HG03460 (cell line): ENCODE results near the gene CNOT2.
"Not testable (repeated sequence)": the region's sequence is repeated elsewhere in the genome, so short reads cannot be mapped to it uniquely, and the experiment has no call there.

ENCODE experiments used
- ATAC-seq: cut with Tn5 transposase; IDR thresholded peaks from one replicate; pipeline ENCODE4 v1.9.1; 2021; ENCODE audit not compliant: unreplicated experiment

The CNOT2 gene

DNA sequence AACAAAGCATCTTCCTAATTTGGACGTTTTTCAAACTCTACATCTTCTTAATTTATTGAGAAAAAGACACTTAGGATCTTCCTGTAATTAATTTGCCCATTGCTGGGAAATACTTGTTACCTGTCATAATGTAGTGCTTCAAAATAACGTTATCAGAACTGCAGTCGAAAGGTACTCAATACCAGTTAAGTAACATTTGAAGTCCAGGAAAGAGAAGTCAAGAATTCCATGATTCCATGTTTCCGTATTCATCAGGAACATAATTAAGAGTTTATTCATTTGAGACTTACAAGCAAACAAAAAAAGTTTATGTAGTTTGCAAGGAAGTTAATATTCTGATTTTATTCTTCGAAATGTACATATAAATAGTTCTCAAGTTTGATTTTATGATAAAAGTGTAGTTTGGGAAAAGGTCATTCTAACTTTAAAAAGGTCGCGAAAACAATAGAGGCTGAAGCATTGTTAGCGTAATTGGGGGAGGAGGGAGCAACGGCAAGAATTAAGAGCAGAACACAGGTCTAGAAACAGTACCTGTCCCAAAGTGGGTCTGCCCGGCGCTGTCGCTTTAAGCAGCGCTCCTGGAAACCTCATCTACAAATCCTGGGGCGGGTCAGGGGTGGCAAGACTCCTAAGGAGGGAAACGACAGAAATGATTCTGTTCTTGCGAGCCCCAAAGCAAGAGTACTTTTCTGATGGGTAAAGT, 121.6 kb downstream of the CNOT2 start:
- no peak for ATAC-seq

DNA sequence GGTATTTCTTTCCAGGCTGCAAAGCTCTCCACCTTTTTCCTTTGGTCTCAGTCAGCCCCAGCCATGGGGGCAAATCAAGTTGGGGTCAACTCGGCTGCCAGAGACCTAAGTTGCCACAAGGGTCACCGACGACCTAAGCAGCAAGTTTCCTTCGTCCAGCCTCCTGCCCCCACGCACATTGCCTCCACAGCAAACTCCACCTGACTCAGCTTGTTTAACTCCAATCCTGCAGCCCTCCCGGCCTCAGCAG, 122.1 kb downstream of the CNOT2 start:
- ATAC-seq, result no peak

DNA sequence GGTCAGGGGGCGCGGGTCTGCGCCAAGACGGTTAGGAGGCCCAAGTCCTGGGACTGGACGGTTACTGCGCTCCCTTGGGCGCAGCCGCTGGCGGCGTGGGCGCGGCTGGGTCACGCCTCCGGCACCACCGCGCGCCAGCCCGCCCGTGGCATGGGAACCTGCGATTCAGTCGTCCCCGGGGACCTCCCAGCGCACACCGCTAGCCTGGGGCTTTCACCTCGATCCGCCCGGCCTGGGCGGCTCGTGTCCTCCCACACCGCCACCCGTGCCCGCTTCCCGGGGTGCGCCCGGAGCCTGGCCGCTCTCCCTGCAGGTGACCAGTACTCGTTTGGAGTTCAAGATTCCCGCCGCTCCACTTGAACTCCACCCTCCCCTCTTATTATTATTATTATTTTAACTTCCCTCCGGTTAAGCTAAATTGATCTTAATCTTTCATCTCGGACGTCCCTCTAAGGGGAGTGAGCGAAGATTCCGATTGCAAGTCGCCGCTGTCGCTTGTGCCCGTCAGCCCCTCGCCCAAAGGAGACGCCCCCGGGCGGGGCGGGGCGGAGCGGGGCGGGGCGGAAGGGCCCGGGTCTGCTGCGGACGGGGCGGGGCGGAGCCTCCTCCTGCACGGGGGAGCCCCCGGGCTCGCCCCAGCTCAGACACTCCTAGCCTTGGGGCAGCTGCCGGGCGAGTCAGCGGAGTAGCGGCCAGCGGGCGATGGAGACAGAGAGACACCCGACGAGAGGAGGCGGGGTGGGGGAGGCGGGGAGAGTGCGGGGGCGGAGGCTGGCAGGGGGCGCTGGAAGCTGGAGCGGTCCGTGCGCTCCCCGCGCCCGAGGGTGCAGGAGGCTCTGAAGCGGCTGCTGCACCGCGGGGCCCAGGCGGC, 122.7 kb downstream of the CNOT2 start, which contains the start of gene KCNMB4:
Gene KCNMB4, plus strand, starts transcription at position 643 of the 871 bp plus-strand sequence. CDS start 445 bp downstream, outside the sequence.
- peak; percentile 87 for ATAC-seq

DNA sequence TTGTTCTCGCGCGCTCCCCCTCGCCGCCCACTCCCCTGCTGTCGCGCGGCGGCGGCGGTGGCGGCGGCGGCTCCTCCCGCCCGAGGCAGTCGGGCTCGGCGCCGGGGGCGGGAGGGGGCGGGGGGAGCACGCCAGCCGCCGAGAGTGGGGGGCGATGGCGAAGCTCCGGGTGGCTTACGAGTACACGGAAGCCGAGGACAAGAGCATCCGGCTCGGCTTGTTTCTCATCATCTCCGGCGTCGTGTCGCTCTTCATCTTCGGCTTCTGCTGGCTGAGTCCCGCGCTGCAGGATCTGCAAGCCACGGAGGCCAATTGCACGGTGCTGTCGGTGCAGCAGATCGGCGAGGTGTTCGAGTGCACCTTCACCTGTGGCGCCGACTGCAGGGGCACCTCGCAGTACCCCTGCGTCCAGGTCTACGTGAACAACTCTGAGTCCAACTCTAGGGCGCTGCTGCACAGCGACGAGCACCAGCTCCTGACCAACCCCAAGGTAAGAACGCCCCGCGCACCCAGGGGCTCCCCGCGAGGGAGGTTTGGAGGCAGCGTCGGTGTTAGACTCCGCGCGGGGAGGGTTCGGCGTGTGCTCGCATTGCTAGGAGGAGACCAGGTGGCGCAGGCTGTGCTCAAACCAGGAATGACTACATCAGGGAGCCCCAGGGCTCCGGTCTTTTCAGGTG, 123.5 kb downstream of the CNOT2 start:
- ATAC-seq, result peak; percentile 41

DNA sequence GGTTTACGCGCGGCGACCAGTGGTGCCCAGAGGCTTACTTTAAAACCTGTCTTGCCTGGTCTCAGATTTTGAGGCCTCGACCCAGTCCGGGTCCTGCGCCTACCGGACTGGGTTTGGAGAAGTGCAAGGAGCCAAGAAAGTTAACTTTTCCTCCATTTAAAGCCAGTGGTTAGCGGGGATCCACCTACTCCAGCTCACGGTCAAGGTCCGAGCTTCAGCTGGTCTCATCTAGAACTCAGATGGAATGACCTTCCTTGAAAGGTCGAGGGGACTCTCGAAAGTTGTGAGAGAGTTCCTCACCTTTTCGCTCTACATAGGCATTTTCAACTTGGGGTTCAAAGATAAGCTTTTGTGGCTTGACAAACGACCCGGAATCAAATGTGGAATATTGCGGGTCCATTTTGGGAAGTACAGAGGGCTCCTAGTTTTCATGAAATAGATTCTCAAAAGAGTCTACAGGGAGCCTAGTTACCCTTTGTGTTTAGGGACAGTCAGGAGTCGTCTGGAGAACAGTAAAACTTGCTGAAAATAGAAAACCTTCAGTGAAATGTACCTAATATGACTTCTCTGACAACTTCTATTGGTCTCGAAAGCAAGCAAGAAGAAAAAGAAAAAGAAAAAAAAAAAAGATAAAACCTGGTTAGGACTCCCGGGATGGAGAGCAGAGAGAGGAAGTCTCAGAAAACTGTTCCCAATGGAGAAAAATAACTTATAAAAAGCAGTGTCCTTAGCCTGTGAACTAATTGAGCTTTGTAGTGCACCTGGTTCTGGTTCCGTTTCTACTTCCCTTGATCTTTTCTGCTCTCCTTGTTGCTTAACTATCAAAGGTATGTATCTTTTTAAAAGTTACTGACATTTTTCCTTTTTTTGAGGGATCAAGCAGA, 124.3 kb downstream of the CNOT2 start:
- no peak for ATAC-seq

DNA sequence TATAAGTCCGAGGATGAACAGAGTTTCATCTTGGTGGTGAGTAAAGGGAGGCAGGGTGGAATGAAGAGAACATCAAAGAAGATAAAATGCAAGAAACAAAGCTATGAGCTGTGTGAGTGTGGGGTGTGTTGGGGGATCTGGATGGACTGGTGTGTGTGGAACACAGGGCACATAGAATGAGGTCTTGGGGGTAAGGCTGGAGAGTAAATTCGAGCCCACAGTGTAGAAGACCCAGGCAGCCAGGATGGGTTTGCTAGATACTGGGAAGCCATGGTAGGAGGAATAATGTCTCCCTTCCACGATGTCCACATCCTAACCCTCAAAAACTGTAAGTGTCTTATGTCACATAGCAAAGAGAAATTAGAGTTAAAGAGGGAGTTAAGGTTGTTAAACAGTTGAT, 129.6 kb downstream of the CNOT2 start:
- ATAC-seq, result no peak

DNA sequence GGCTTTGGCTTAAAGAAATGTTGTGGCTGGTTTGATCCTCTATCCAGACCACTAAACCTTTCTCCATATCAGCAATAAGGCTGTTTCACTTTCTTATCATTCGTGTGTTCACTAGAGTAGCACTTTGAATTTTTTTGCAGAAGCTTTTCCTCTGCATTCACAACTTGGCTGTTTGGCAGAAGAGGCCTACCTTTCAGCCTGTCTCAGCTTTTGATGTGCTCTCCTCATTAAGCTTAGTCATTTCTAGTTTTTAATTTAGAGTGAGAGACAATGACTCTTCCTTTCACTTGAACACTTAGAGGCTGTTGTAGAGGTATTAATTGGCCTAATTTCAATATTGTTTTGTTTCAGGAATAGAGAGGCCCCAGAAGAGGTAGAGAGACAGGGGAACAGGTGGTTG, 136.6 kb downstream of the CNOT2 start:
- ATAC-seq, result no peak

DNA sequence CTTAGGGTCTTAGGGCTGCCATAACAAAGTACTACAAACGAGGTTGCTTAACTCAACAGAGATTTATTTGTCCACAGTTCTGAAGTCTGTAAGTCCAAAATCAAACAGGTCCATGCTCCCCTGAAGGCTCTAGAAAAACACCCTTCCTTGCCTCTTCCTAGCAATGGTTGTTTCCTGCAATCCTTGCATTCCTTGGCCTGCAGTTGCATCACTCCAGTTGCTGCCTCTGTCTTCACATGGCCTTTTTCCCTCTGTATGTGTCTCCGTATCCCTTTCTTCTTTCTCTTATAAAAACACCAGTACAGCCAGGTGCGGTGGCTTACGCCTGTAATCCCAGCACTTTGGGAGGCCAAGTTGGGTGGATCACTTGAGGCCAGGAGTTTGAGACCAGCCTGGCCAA, 140.3 kb downstream of the CNOT2 start:
- no peak for ATAC-seq

DNA sequence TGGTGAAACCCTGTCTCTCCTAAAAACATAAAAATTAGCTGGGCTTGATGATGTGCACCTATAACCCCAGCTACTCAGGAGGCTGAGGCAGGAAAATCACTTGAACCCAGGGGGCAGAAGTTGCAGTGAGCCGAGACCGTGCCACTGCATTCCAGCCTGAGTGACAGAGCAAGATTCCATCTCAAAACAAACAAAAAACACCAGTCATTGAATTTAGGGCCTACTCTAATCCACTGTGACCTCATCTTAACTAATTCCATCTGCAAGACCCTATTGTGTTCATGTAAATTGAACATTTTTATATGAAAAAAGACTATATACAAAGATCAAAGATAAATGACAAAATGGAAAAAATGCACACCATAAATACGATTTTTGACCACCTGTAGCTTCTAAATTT, 140.7 kb downstream of the CNOT2 start:
- ATAC-seq, result no peak

DNA sequence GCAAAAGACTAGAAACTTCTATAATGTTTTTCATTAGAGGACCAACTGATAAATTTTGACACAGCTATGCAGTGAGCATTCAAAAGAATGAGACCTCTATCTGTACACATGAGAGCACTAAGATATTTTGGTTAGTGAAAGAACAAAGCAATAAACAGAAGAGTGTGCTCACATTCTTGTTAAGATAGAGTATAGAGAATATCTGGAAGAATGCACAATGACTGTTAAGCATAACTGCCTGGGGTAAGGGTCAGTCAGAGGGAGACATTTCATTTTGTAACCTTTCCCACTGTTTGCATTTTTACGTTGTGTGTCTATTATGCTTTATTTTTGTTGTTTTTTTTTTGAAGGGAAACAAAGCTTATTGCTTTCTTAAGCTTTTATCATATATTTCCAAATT, 143.5 kb downstream of the CNOT2 start:
- ATAC-seq, result no peak

DNA sequence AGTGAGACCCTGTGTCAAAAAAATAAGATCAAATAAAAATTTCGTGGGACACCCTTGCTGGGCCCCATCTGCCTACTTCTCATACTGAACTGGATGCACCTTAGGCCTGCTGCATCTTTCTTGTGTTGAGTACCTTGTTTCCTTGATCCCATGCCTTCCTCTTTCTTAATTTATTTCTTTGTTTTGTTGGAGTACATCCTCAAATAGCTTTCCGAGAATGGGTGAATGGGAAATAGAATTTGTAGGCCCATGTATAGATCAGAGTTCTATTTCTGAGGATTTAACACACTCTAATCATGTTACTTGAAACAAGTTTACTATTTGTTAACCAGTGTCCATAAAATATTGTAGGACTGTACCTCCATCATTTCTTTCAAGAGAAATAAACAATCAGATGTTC, 146.4 kb downstream of the CNOT2 start:
- no peak for ATAC-seq

DNA sequence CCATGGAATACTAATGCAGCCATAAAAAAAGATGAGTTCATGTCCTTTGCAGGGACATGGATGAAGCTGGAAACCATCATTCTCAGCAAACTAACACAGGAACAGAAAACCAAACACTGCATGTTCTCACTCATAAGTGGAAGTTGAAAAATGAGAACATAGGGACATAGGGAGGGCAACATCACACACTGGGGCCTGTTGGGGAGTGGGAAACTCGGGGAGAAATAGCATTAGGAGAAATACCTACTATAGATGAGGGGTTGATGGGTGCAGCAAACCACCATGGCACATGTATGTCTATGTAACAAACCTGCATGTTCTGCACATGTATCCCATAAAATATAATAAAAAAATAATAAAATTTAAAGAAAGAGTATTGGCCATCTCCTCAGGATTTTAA, 149.4 kb downstream of the CNOT2 start:
- ATAC-seq, result not testable (repeated sequence)

DNA sequence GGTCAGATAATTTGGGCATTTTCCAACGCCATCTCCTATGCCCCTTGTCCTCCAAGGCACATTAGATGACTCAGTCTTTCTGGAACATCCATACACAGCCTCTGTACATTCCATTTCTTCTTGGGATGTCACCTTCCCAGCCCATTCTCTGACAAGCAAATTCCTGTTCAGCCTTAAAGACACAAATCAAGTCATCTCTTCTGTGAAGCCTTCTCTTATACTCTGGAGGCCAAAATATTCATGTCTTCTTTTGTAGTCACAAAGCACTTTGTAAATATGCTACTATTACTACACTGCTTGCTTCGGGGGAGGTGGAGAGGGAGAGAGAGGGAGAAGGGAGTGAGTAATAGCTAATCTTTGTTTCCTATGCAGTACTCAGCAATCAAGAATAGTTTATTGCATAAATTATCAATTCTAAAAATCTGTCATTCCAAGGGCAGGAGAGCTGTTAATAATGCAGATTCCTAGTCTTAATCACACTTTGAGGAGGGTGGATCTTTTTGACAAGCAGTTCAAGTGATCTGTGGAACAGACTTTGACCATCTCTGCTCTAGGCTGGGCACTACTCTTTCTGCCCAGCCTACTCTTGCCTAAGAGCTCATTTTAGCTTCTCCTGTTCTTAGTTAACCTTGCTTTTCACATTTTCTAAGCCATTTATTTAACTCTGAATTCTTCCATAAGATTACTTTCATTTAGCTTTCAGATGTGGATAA, 150.7 kb downstream of the CNOT2 start:
- no peak for ATAC-seq

DNA sequence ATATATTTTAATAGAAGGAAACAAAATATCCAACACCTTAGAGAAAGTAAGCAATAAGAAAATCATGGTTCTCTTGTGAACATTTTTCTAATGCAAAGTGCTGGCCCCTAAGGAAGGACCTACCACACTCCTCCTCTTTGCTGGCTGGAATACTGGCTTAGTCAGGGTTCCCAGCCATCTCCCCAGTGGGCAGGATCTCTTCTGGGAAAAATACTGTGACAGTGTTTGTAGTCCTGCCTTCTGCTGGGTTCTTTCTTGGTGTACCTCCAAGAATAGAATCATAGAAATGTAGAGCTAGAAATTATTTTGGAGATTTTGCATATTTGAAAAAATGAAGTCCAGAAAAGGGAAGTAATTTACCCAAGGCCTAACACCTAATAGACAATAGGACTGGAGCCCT, 154.8 kb downstream of the CNOT2 start:
- ATAC-seq, result no peak

DNA sequence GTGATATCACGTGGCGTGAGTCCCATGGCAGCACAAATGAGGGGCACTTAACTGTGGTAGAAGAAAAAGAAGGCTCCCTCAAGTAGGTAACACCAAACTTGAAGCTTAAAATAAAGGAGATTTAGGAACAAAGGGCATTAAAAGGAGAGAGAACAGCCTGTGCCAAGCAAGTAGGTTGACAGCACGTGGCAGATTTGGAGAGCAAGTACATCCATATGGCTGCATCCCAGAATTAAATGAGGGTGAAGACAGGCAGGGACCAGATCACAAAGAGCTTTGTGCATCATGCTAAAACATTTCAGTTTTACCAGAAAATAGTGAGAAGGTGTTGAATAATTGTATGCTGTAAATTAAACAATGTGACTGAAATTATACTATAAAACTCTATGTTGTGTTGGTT, 155.6 kb downstream of the CNOT2 start:
- no peak for ATAC-seq

DNA sequence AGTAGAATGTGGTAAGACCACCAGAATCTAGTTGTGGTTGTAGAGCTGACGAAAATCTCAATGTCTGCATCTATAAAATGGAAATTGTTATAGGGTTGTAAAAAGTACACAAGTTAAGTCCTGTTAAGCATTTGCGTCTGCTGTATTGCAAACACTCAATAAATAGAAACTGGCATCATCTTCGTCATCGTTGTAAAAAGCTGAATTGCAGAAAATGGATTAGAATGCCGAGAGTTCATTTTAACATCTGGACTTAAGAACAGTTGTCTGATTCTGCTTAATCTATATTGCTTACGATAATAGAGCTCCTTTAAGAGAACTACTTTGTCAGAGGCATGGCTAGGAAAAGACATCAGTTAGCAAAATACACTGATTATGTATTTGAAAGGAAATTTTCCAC, 156.1 kb downstream of the CNOT2 start:
- ATAC-seq, result no peak

DNA sequence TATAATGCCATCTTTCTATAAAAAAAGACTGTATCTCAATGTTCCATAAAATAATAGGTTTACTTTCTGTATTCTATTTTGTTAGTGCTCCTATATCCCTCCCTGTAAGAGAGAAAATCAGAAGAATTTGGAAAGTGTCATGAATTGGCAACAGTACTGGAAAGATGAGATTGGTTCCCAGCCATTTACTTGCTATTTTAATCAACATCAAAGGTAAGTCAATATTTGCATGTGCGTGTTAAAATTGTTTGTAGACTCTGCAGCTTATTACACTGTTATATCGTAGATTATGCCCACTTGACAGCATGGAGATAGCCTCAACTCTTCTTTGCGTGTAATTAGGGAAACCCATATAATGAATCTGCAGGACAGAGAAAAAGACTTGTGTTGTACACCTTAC, 156.9 kb downstream of the CNOT2 start:
- no peak for ATAC-seq

DNA sequence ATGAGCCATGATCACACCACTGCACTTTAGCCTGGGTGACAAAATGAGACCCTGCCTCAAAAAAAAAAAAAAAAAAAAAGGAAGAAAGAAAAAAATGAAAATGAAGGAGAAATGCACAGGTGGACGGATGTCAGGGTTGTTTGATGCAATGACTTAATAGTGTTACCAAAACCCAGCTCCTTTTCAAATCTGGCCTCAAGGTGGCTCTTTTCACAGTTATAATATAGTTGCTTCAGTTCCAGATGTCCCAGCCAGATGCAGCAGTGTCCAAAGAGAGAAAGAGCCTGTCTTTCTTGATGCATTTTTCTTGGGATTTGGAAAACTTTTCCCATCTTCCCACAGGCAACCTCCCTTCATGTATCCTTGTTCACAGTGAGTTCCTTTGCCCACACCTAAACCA, 159.4 kb downstream of the CNOT2 start:
- no peak for ATAC-seq

DNA sequence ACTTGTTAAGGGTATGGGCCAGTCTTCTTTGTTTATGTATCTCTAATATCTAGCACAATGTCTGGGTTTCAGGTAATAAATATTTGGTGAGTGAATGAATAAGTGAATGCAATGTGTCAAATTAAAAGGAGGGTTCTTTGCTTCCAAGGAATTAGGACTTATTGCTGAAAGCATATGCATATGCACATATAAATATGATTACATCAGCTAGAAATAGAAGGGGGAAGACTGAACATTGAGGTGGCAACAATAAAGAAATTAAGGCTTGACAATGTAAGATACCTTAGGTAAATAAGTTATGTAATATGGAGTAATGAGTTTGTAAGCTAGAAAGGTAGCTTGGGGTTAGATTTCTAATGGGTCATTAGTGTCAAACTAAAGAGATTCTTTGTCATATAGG, 160.6 kb downstream of the CNOT2 start:
- ATAC-seq, result no peak
